Measurements from ENCODE around the gene FGD2. TPM values are rescaled to one million over a fixed set of nuclear protein-coding genes. Genes with fewer than 3 reads are reported as not detected.

FGD2 gene
- total and polyA plus RNA-seq, 2 donors (not counting 3 experiments of a cell fraction or from before 2014, with no cell fraction given) = not detected

- TF ChIP-seq EZH2 (IDR thresholded peaks at IDR 0.05; ENCODE audit: borderline replicate concordance, low read depth, low read length, severe bottlenecking) (no peak), JUN (IDR thresholded peaks at IDR 0.05; ENCODE audit: borderline replicate concordance, insufficient read depth, insufficient read length, low read depth) (no peak), CTCF (IDR thresholded peaks at IDR 0.05; ENCODE audit: extremely low read depth in 1 of 2, insufficient read depth in 1 of 2, low read depth in 1 of 2, low read length in 2 of 2) (no peak), POLR2A (IDR thresholded peaks at IDR 0.05; ENCODE audit: low read depth, low read length) (no peak), MYC (IDR thresholded peaks at IDR 0.05; ENCODE audit: low read depth, low read length) (no peak), POLR2AphosphoS5 (IDR thresholded peaks at IDR 0.05; ENCODE audit: insufficient read depth, low read depth, low read length) (no peak), FOS (IDR thresholded peaks at IDR 0.05; ENCODE audit: borderline replicate concordance, insufficient read depth, low read length) (no peak)
- POLR2A ChIA-PET = no interaction called here
- no peaks in the 10 kb centered on the region for H3K36me3 ChIP-seq (ENCODE audit: control insufficient read depth in 2 of 2, extremely low read depth in 1 of 2, insufficient read depth in 2 of 2, low read length in 2 of 2)
- no peaks in the 10 kb centered on the region for H4K20me1 ChIP-seq (replicated peaks; ENCODE audit: control insufficient read depth, extremely low read depth, insufficient read depth, low read length)
- no peak overlapping the region for H3K4me2 ChIP-seq (ENCODE audit: insufficient read depth, low read length)
- FAIRE-seq (no peak), DNase-seq (ENCODE audit: low read depth, low spot score) (no peak)
- H3K9me3 ChIP-seq (replicated peaks; ENCODE audit: control insufficient read depth, insufficient read depth, low read length) = no peaks in the 10 kb centered on the region
- no peak overlapping the region for H3K9ac ChIP-seq (replicated peaks; ENCODE audit: extremely low read depth, insufficient read depth, low read length)
- CTCF ChIA-PET = interaction anchor here (1.0 to 15.2 kb wide), 6 partner anchors 9 to 163 kb away, joined by 3 to 399 read pairs (median 6); partner anchors contain the start of gene PIM1
- no peaks in the 10 kb centered on the region for H3K9me1 ChIP-seq (replicated peaks; ENCODE audit: control insufficient read depth, extremely low read depth, insufficient read depth, low read length)
- no peak overlapping the region for H3K27ac ChIP-seq (ENCODE audit: insufficient read depth, low read depth, low read length)
- peaks cover 0 to 8% of the 10 kb centered on the region in 2 experiments for H3K27me3 ChIP-seq (ENCODE audit: control insufficient read depth in 2 of 2, insufficient read depth in 2 of 2, low read length in 2 of 2)
- BruUV-seq (replicated peaks) = no TSS peak
- H3K4me3 ChIP-seq (replicated peaks in 1 of 3; ENCODE audit: insufficient read depth in 1 of 3, low read depth in 1 of 3, low read length in 3 of 3) = no peak overlapping the region
- intact Hi-C loops (cut with micrococcal nuclease) = no loop called here
- dilution Hi-C loops (cut with MboI; ENCODE audit: extremely low pct_ligation_motif_present, low sequenced_read_pairs) = no loop called here
- no peaks in the 10 kb centered on the region for H3K4me1 ChIP-seq (ENCODE audit: control insufficient read depth, extremely low read depth, insufficient read depth, low read length)
- H3K79me2 ChIP-seq (ENCODE audit: control insufficient read depth, insufficient read depth, low read length) = no peaks in the 10 kb centered on the region
- H2AFZ ChIP-seq (ENCODE audit: low read depth, low read length) = no peak overlapping the region
Measured at GRCh38 chr6:37047346-37047688, 41.9 kb downstream of the FGD2 start.

All from endothelial cell of umbilical vein (primary cell).